Endodermal cell (in vitro differentiated cells): ENCODE measurements around the gene ZNF236. TPM values are rescaled to one million over a fixed set of nuclear protein-coding genes. Genes with fewer than 3 reads are reported as not detected.

Experiments used
- DNase-seq: peaks from one replicate; pipeline ENCODE4 v3.0.0-alpha.2; 2017
- H3K27ac ChIP-seq: 2 replicates; pipeline ENCODE4 v1.5.1; 2013; ENCODE audit warnings: mild to moderate bottlenecking, low read depth, low read length, moderate library complexity
- H3K27me3 ChIP-seq: 2 replicates; pipeline ENCODE4 v1.6.1; 2013; ENCODE audit warnings: mild to moderate bottlenecking, low read length, moderate library complexity; ENCODE audit not compliant: insufficient read depth, control insufficient read depth, poor library complexity, severe bottlenecking
- H3K36me3 ChIP-seq: 2 replicates; pipeline ENCODE4 v1.7.0; 2013; ENCODE audit warnings: mild to moderate bottlenecking, low read length, moderate library complexity; ENCODE audit not compliant: control insufficient read depth, insufficient read depth
- H3K4me1 ChIP-seq: one replicate; pipeline ENCODE4 v1.7.0; 2013; ENCODE audit warnings: low read length; ENCODE audit not compliant: control insufficient read depth, insufficient read depth
- H3K4me3 ChIP-seq: 2 replicates; pipeline ENCODE4 v1.5.1; 2013; ENCODE audit warnings: mild to moderate bottlenecking, low read length, moderate library complexity
- H3K9ac ChIP-seq: 2 replicates; pipeline ENCODE4 v1.6.1; 2013; ENCODE audit warnings: mild to moderate bottlenecking, low read length, moderate library complexity; ENCODE audit not compliant: poor library complexity, severe bottlenecking; ENCODE audit errors: extremely low read depth
- H3K9me3 ChIP-seq: 2 replicates; pipeline ENCODE4 v1.6.1; 2013; ENCODE audit warnings: mild to moderate bottlenecking, low read length, moderate library complexity; ENCODE audit not compliant: control insufficient read depth
- H3K27ac Mint-ChIP-seq: 2 replicates; pipeline ENCODE4 v1.8.0; 2020; ENCODE audit warnings: mixed read lengths
- H3K27me3 Mint-ChIP-seq: 2 replicates; pipeline ENCODE4 v1.8.0; 2021; ENCODE audit warnings: mild to moderate bottlenecking, mixed read lengths; ENCODE audit not compliant: insufficient read depth
- H3K36me3 Mint-ChIP-seq: 2 replicates; pipeline ENCODE4 v1.8.0; 2020; ENCODE audit warnings: low read depth, mixed read lengths
- H3K4me1 Mint-ChIP-seq: 2 replicates; pipeline ENCODE4 v1.8.0; 2020; ENCODE audit warnings: mixed read lengths
- H3K4me3 Mint-ChIP-seq: 2 replicates; pipeline ENCODE4 v1.8.0; 2020; ENCODE audit warnings: mild to moderate bottlenecking, moderate library complexity, mixed read lengths
- H3K9me3 Mint-ChIP-seq: 2 replicates; pipeline ENCODE4 v1.8.0; 2020; ENCODE audit warnings: mild to moderate bottlenecking, mixed read lengths
- CTCF ChIP-seq: fragments of 200-600 bp; sonication (generic); conservative IDR thresholded peaks from 2 replicates; pipeline ENCODE4 v1.5.0; 2021; ENCODE audit warnings: antibody characterized with exemption, mild to moderate bottlenecking
- WGBS, 2 experiments: methylation state at CpG; one replicate each; pipeline versions ENCODE4 v1.1.5 to v1.1.7; 2013; ENCODE audit warnings: missing lambda C conversion rate in 2 of 2, mixed read lengths in 1 of 2; ENCODE audit not compliant: insufficient coverage in 1 of 2, insufficient read length in 1 of 2; 5-methylcytosine and 5-hydroxymethylcytosine counted together
- total RNA-seq, 2 donors: library from RNA; stranded (reverse); fragmentation: NEBNext Ultra II Directional in 1 of 2; extraction: Animal tissue kit (Norgen Biotek cat#: 25700) in 1 of 2; gene quantifications; 2 replicates in 1 of 2; 3 replicates in 1 of 2; pipeline ENCODE4 v1.2.1, GENCODE V29; 2021

ZNF236 gene
- total RNA-seq, 2 donors from 2014 or later = 27.0 to 28.3 TPM

- no peak overlapping the region for H3K27ac ChIP-seq
- no peak overlapping the region for H3K9ac ChIP-seq
- H3K9me3 ChIP-seq = no peaks in the 10 kb centered on the region
- Mint-ChIP-seq H3K27ac (no peak overlapping the region), H3K9me3 (no peaks in the 10 kb centered on the region), H3K36me3 (peaks cover 59% of the 10 kb centered on the region), H3K4me3 (no peak overlapping the region), H3K4me1 (no peaks in the 10 kb centered on the region), H3K27me3 (no peaks in the 10 kb centered on the region)
- WGBS, 2 experiments = 88 to 92% methylated on average over 3 to 4 of the region's 4 CpGs
- no peaks in the 10 kb centered on the region for H3K27me3 ChIP-seq
- H3K4me3 ChIP-seq = no peak overlapping the region
- peaks cover 91% of the 10 kb centered on the region for H3K36me3 ChIP-seq
- DNase-seq = no peak
- no peak for TF ChIP-seq CTCF
- no peaks in the 10 kb centered on the region for H3K4me1 ChIP-seq
Measured at GRCh38 chr18:76881744-76882143, 59.4 kb downstream of the ZNF236 start.

DNA sequence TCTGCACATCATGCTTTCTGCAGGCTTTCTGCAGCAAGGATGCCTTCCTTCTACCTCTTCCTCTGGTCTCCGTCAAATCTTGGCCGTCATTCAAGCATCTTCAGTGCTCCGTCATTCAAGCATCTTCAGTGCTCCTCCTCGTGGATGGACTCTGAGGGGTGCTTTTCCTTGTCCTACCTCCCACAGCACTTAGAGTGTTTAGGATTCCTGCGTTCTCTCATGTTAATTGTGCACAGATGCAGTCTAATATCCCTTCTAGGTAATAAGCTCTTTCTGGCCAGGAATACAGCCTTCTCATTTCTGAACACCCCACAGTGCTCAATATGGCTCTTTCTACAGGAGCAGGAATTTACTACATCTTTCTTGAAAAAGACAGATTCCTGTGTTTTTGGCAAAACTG, 59.8 kb downstream of the ZNF236 start:
- Mint-ChIP-seq H3K4me1 (no peaks in the 10 kb centered on the region), H3K4me3 (no peak overlapping the region), H3K9me3 (no peaks in the 10 kb centered on the region), H3K27ac (no peak overlapping the region), H3K36me3 (peaks cover 62% of the 10 kb centered on the region), H3K27me3 (no peaks in the 10 kb centered on the region)
- no peak for DNase-seq
- H3K27ac ChIP-seq = no peak overlapping the region
- WGBS, 2 experiments = 65 to 74% methylated on average over 4 to 5 of the region's 5 CpGs
- H3K9me3 ChIP-seq = no peaks in the 10 kb centered on the region
- H3K4me1 ChIP-seq = no peaks in the 10 kb centered on the region
- H3K36me3 ChIP-seq = peaks cover 89% of the 10 kb centered on the region
- no peak for TF ChIP-seq CTCF
- no peak overlapping the region for H3K9ac ChIP-seq
- no peak overlapping the region for H3K4me3 ChIP-seq
- no peaks in the 10 kb centered on the region for H3K27me3 ChIP-seq

DNA sequence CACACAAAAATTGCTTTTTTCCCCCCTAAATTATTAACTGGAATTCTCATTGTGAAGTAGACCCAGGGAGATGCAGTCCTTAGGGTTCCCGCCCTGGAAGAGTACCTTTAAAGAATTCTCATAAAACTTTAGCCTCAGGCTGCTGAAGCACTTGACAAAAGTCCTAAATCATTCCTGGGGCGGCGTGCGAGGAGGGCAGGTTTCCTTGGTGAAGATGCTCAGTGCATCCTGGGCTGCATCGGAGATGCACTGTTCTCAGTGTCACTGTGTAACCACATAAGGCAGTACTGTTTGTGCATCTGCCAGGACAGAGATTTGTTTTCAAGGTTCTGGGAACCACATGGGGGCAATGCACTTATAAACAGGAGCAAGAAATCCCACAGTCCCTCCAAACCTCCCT, 62.6 kb downstream of the ZNF236 start:
- no peak overlapping the region for H3K27ac Mint-ChIP-seq
- TF ChIP-seq CTCF = no peak
- no peak overlapping the region for H3K4me3 Mint-ChIP-seq
- H3K4me1 Mint-ChIP-seq = no peaks in the 10 kb centered on the region
- no peak for DNase-seq
- Histone ChIP-seq H3K27me3 (no peaks in the 10 kb centered on the region), H3K4me1 (no peaks in the 10 kb centered on the region), H3K9ac (no peak overlapping the region), H3K36me3 (peaks cover 80% of the 10 kb centered on the region), H3K4me3 (no peak overlapping the region), H3K27ac (no peak overlapping the region), H3K9me3 (no peaks in the 10 kb centered on the region)
- 92 to 95% methylated on average over 5 of the region's 5 CpGs for WGBS, 2 experiments
- peaks cover 77% of the 10 kb centered on the region for H3K36me3 Mint-ChIP-seq
- no peaks in the 10 kb centered on the region for H3K27me3 Mint-ChIP-seq
- no peaks in the 10 kb centered on the region for H3K9me3 Mint-ChIP-seq
